Thymus (tissue), 11 donors: ENCODE results near the gene RIPK1. TPM values are rescaled to one million over a fixed set of nuclear protein-coding genes. Genes with fewer than 3 reads are reported as not detected.

Source experiments
- DNase-seq, 9 donors: peaks; one replicate each; pipeline ENCODE4 v3.0.0-alpha.2; 2013; ENCODE audit warnings: low spot score in 9 of 9, low read depth in 6 of 9, missing footprints in 1 of 9
- H3K27ac ChIP-seq, 2 donors: one replicate each; pipeline ENCODE4 v1.5.1; 2013; ENCODE audit warnings: control low read depth in 1 of 2, low read depth in 1 of 2, low read length in 1 of 2, mild to moderate bottlenecking in 1 of 2, moderate library complexity in 1 of 2
- H3K27me3 ChIP-seq, 2 donors: one replicate each; pipeline ENCODE4 v1.5.1; 2013; ENCODE audit warnings: low read length in 1 of 2; ENCODE audit not compliant: control insufficient read depth in 2 of 2, insufficient read depth in 1 of 2
- H3K36me3 ChIP-seq, 2 donors: one replicate each; pipeline ENCODE4 v1.5.1; 2013; ENCODE audit warnings: low read length in 1 of 2, mild to moderate bottlenecking in 1 of 2, moderate library complexity in 1 of 2; ENCODE audit not compliant: control insufficient read depth in 2 of 2, insufficient read depth in 2 of 2
- H3K4me1 ChIP-seq, 2 donors: one replicate each; pipeline ENCODE4 v1.5.1; 2013; ENCODE audit warnings: low read length in 2 of 2; ENCODE audit not compliant: control insufficient read depth in 2 of 2, insufficient read depth in 2 of 2
- H3K4me3 ChIP-seq, 2 donors: one replicate each; pipeline ENCODE4 v1.5.1; 2013; ENCODE audit warnings: low read length in 2 of 2, control low read depth in 1 of 2, mild to moderate bottlenecking in 1 of 2
- H3K9me3 ChIP-seq, 2 donors: one replicate each; pipeline ENCODE4 v1.5.1; 2013; ENCODE audit warnings: low read length in 1 of 2, mild to moderate bottlenecking in 1 of 2; ENCODE audit not compliant: control insufficient read depth in 2 of 2, insufficient read depth in 1 of 2
- WGBS: extraction: QIAGEN DNeasy Blood & Tissue Kit; methylation state at CpG from one replicate; pipeline ENCODE4 v1.1.7; 2013; 5-methylcytosine and 5-hydroxymethylcytosine counted together
- polyA plus RNA-seq: library from polyadenylated mRNA; stranded (reverse); fragments of 200-250 nt; gene quantifications from one replicate; pipeline ENCODE4 v1.2.3, GENCODE V29; 2013
- total RNA-seq: library from RNA; stranded (reverse); fragments of 120-200 nt; gene quantifications from one replicate; pipeline ENCODE4 v1.2.4, GENCODE V29; 2013
- donor health status: healthy.

RIPK1 gene
- total and polyA plus RNA-seq, 2 donors, result 15.5 to 25.2 TPM

DNA sequence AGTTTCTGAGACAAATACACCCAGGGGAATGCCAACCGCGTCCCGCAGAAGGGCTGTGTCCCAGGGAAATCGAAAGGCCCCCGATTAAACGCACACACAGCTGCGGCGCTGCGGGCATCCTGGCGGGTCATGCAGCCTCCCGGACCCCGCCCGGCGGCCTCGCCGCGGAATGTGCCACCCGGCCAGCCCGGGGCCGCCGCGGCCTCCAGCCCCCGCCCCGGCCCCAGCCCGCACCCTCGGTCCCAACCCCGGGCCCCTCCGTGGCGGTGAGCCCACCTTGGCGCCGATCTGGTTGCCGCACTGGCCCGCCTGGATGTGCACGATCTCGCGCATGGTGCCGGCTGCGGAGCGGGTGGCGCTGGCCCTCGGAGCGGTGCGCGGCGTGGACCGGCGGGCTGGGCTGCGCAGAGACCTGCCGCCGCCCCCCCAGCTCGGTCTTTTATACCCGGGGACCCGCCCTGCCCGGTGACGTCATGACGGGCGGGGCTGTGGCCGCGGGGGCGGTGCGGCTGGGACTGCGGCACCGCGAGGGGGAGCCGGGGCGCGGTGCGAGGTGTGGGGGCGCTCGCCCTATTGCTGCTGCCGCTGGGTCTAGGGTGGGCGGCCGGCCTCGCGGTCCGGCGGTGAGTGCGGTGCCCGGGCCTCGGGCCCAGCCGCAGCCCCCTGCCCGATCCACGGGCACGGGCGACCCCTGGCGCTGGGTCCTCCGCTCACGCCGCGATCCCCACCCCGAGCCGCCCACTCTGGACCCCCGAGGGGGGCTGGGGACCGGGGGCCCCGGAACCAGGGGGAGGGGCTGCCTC is 89.0 kb downstream of the RIPK1 start, which contains the start of gene TUBB2A:
Gene TUBB2A (minus strand): TSS at position 414 of the 803 bp plus-strand sequence. CDS start 81 bp downstream, at position 333.
- WGBS, result under 1% methylated on average over 95 of the region's 95 CpGs
- Histone ChIP-seq H3K27me3 (peaks cover 0 to 52% of the 10 kb centered on the region in 2 donors), H3K36me3 (no peaks in the 10 kb centered on the region), H3K27ac (peak within 1 kb of the TSS in 1 of 2 donors; percentile 61), H3K9me3 (no peaks in the 10 kb centered on the region), H3K4me3 (peak within 1 kb of the TSS; percentile 47 to 70), H3K4me1 (peaks cover 2 to 25% of the 10 kb centered on the region in 2 donors)
- DNase-seq, result peak in 7 of 9 donors; percentile 64 to 88 (median 80)

DNA sequence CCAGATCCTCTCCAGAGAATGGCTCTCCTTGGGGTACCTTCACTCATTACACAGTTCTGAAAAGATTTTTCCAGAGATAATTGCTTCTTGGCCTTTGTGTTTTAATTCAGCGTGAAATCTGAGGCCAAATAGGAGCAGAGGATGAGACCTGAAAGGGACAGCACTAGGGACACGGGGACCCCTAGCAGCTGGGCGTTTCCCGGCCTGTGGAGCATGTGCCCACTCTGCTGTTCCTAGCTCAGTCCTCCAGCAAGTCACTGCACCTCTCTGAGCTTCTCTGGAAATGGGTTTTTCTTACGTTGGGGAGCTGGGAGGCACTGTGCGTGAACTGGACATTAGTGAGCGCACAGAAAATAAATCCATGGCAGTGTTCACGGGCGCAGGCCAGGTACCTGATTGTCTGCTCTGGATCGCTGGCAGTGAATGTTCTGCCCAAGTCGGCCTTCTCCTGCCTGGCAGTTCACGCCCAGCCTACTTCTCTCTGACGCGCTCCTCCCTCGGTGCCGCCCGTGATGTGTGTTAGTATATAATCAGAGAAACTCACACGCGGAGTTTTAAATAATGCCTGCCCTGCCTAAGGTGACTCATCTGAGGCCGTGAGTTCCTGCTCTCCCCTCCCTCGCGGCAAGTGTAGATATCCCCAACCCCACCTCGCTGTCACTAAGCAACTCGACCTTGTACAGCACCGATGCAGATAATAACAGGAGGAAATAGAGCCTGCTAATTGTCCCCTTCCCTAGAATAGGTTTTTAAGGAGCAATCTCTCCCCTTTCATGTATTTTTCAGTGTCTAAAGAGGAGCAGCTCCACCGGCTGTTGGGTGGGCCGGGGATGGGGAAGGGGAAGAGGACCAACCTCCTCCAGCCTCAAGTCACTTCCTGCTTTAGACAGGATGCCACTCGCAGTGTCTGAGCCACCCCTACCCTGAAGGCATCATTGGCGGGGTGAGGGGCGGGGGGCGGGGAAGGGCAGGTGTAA is 91.8 kb downstream of the RIPK1 start:
- peaks cover 0 to 63% of the 10 kb centered on the region in 2 donors for H3K27me3 ChIP-seq

DNA sequence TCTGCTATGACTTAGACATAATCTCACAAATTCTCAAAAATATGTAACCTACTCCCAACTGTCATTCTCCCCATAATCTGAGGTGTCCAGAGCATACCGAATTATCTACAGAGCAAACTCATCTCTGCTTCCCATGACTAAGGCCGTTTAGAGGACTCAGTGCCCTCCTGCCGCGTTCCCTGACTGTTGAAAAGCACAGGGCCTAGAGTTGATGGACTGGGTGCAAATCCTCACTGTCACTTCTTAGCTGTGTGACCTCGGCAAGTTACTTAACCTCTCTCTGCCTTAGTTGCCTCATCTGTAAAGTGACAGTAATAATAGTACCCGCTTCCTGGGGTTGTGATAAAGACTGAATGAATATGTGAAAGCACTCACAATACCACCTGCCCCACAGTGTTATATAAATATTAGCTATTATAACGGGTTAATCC is 93.8 kb downstream of the RIPK1 start:
- no peaks in the 10 kb centered on the region for H3K36me3 ChIP-seq
- WGBS, result 67% methylated on average over 7 of the region's 7 CpGs
- peak overlapping the region in 1 of 2 donors; percentile 76 for H3K4me3 ChIP-seq
- H3K27ac ChIP-seq, result no peak overlapping the region
- peaks cover 0 to 60% of the 10 kb centered on the region in 2 donors for H3K27me3 ChIP-seq
- no peaks in the 10 kb centered on the region for H3K9me3 ChIP-seq
- no peak for DNase-seq
- H3K4me1 ChIP-seq, result peaks cover 4 to 25% of the 10 kb centered on the region in 2 donors

More for the DNA sequence above, 91.8 kb downstream of the RIPK1 start:
- H3K4me3 ChIP-seq, result peak overlapping the region in 1 of 2 donors; percentile 14
- H3K36me3 ChIP-seq, result no peaks in the 10 kb centered on the region
- H3K27ac ChIP-seq, result peak overlapping the region in 1 of 2 donors; percentile 70
- peak in 3 of 9 donors; percentile 24 to 65 (median 38) for DNase-seq
- H3K4me1 ChIP-seq, result peaks cover 4 to 36% of the 10 kb centered on the region in 2 donors
- no peaks in the 10 kb centered on the region for H3K9me3 ChIP-seq
- 66% methylated on average over 31 of the region's 31 CpGs for WGBS

DNA sequence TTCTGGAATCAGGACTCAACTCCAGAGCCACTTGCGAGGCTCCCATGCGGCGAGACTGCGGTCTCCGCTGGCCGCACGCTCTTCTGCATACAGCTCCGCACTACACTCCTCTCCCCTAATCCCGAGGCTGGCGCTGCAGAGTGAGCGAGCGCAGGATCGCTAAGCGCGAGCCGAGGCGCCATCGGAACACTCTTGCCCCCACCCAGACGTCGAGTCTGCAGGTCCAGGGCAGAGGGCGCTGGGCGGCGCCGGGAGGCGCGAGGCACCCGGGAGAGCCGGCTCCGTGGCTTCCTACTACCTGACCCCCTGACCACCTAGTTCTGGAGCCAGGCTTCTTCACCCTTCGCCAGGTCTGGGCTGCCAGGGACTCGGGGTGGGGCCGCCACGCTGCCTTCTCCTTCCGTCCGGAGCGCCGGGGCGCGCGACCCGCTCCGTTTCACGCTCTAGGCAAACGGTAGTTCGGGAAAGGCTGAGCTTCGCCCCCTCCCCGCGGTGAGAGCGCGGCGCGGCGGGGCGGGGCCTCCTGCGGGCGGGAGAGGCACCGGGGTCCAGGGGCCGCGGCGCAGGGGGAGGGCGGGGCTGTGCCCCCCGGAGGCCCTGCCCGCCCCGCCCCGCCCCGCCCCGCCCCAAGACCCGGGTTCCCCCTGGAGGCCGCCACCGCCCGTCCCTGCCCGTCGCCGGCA is 94.4 kb downstream of the RIPK1 start:
- H3K9me3 ChIP-seq, result no peaks in the 10 kb centered on the region
- H3K27me3 ChIP-seq, result peaks cover 0 to 58% of the 10 kb centered on the region in 2 donors
- no peaks in the 10 kb centered on the region for H3K36me3 ChIP-seq
- peak overlapping the region; percentile 60 to 76 for H3K4me3 ChIP-seq
- H3K4me1 ChIP-seq, result peaks cover 4 to 25% of the 10 kb centered on the region in 2 donors
- peak in 7 of 9 donors; percentile 43 to 82 (median 63) for DNase-seq
- peak overlapping the region; percentile 68 to 75 for H3K27ac ChIP-seq
- under 1% methylated on average over 74 of the region's 74 CpGs for WGBS

DNA sequence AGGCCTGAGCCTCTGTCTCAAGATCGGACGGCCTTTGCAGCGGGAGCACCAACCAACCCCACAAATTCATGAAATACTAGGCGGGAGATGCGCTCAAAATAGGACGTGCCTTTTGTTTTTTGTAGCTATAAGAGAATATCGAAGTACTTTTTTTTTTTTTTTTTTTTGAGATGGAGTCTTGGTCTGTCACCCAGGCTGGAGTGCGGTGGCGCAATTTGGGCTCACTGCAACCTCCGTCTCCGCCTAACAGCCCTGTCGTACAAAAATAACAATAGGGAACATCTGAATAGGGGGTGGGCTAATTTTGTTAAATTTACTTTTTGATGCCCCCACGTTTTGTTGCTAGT is 94.9 kb downstream of the RIPK1 start:
- H3K4me3 ChIP-seq, result peak overlapping the region; percentile 37 to 76
- no peak overlapping the region for H3K27ac ChIP-seq
- no peak for DNase-seq
- peaks cover 4 to 20% of the 10 kb centered on the region in 2 donors for H3K4me1 ChIP-seq
- peaks cover 0 to 56% of the 10 kb centered on the region in 2 donors for H3K27me3 ChIP-seq
- WGBS, result 12% methylated on average over 13 of the region's 13 CpGs
- no peaks in the 10 kb centered on the region for H3K36me3 ChIP-seq
- H3K9me3 ChIP-seq, result no peaks in the 10 kb centered on the region

DNA sequence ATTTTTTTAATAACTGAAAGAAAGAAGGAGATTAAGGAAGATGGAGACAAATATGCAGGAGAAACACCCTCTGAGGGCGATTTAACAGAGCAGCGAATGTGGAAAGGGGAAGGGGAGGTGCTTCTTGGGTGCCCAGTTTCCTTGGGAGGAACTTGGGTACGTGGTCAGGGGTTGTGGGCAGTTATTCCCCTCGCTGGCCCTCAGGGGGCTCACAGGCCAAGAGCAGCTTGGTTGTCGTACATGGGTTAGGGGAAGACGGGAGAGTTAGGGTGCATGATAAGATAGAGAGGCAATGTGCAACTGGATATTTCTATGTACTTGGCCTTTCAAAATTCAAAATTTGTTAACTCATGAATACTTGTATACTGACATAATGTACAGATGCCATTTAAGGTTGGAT is 96.1 kb downstream of the RIPK1 start:
- Histone ChIP-seq H3K27me3 (peaks cover 0 to 45% of the 10 kb centered on the region in 2 donors), H3K36me3 (no peaks in the 10 kb centered on the region), H3K27ac (no peak overlapping the region), H3K4me1 (peaks cover 4 to 18% of the 10 kb centered on the region in 2 donors), H3K4me3 (no peak overlapping the region), H3K9me3 (no peaks in the 10 kb centered on the region)
- 90% methylated on average over 6 of the region's 6 CpGs for WGBS
- no peak for DNase-seq

Other genes starting within 250 kb of the RIPK1 start
- 29.9 TPM for gene SERPINB1, start 226.6 kb upstream of the RIPK1 start, total RNA-seq
- gene SERPINB1, start 226.6 kb upstream of the RIPK1 start, polyA plus RNA-seq, result 120 TPM
- gene SERPINB9, start 165.2 kb upstream of the RIPK1 start, total RNA-seq, result 18.7 TPM
- 29.5 TPM for gene SERPINB9, start 165.2 kb upstream of the RIPK1 start, polyA plus RNA-seq
- 23.1 TPM for gene SERPINB6, start 96.9 kb upstream of the RIPK1 start, total RNA-seq
- 84.3 TPM for gene SERPINB6, start 96.9 kb upstream of the RIPK1 start, polyA plus RNA-seq
- 16.4 TPM for gene NQO2, start 68.6 kb upstream of the RIPK1 start, total RNA-seq
- 21.7 TPM for gene NQO2, start 68.6 kb upstream of the RIPK1 start, polyA plus RNA-seq
- 11.6 TPM for gene BPHL, start 50.2 kb downstream of the RIPK1 start, total RNA-seq
- 16.8 TPM for gene BPHL, start 50.2 kb downstream of the RIPK1 start, polyA plus RNA-seq
- gene TUBB2A, start 89.0 kb downstream of the RIPK1 start, total RNA-seq, result 13.7 TPM
- 19.6 TPM for gene TUBB2A, start 89.0 kb downstream of the RIPK1 start, polyA plus RNA-seq
- gene TUBB2B, start 159.2 kb downstream of the RIPK1 start, total RNA-seq, result 6.8 TPM
- gene TUBB2B, start 159.2 kb downstream of the RIPK1 start, polyA plus RNA-seq, result 4.3 TPM
- gene PSMG4, start 190.5 kb downstream of the RIPK1 start, total RNA-seq, result 27.1 TPM
- 24.9 TPM for gene PSMG4, start 190.5 kb downstream of the RIPK1 start, polyA plus RNA-seq